Endothelial cell of coronary artery (primary cell): ENCODE data around the gene PRR20D. TPM values are rescaled to one million over a fixed set of nuclear protein-coding genes. Genes with fewer than 3 reads are reported as not detected.

Experiments used
- total RNA-seq: library from RNA; depleted of rRNA; stranded (reverse); fragments of >200 nt; gene quantifications from 2 replicates; pipeline ENCODE4 v1.2.3, GENCODE V29; 2014

The PRR20D gene
- not detected in 2 replicates for total RNA-seq

DNA sequence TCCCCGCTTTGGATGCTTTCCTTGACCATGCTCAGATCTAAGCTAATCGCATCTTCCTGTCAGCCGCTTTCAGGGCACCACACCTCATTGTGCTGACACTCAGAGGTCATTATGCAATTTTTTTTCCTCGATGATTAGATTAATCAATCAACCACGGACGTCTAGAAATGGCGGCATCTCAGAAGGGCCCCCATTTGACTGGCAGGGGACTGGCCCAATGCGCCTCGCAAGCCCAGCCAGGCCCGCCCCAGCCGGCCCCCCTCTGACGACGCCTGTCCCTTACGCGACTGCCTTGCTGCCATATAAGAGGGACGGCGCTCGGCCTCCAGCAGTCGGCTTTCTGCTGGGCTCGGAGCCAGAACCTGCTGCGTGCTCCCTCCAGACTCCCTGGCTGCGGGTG is at the start of gene PRR20D:
PRR20D (plus strand) TSS at position 301 of the 400 bp plus-strand sequence. CDS start 387 bp downstream, outside the sequence.

GRCh38 chr13:57140235-57140968 is 20.0 kb upstream of the PRR20D start, which contains the start of gene PRR20A:
PRR20A (plus strand) TSS chr13:57140918; CDS start chr13:57141305, 387 bp downstream.

DNA sequence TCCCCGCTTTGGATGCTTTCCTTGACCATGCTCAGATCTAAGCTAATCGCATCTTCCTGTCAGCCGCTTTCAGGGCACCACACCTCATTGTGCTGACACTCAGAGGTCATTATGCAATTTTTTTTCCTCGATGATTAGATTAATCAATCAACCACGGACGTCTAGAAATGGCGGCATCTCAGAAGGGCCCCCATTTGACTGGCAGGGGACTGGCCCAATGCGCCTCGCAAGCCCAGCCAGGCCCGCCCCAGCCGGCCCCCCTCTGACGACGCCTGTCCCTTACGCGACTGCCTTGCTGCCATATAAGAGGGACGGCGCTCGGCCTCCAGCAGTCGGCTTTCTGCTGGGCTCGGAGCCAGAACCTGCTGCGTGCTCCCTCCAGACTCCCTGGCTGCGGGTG is 13.2 kb upstream of the PRR20D start, which contains the start of gene PRR20B:
PRR20B (plus strand) TSS at position 301 of the 400 bp plus-strand sequence. CDS start 387 bp downstream, outside the sequence.

GRCh38 chr13:57153761-57154160 is 6.7 kb upstream of the PRR20D start, which contains the start of gene PRR20C:
PRR20C (plus strand) TSS chr13:57154061; CDS start chr13:57154448, 387 bp downstream.

DNA sequence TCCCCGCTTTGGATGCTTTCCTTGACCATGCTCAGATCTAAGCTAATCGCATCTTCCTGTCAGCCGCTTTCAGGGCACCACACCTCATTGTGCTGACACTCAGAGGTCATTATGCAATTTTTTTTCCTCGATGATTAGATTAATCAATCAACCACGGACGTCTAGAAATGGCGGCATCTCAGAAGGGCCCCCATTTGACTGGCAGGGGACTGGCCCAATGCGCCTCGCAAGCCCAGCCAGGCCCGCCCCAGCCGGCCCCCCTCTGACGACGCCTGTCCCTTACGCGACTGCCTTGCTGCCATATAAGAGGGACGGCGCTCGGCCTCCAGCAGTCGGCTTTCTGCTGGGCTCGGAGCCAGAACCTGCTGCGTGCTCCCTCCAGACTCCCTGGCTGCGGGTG is 6.5 kb downstream of the PRR20D start, which contains the start of gene PRR20E:
PRR20E (plus strand) TSS at position 301 of the 400 bp plus-strand sequence. CDS start 387 bp downstream, outside the sequence.

Other genes starting within 250 kb of the PRR20D start
- not detected in 2 replicates for gene PRR20A, start 19.7 kb upstream of the PRR20D start, total RNA-seq
- not detected in 2 replicates for gene PRR20B, start 13.1 kb upstream of the PRR20D start, total RNA-seq
- gene PRR20C, start 6.6 kb upstream of the PRR20D start, total RNA-seq, result not detected in 2 replicates
- gene PRR20E, start 6.6 kb downstream of the PRR20D start, total RNA-seq, result not detected in 2 replicates